RWPE1 (cell line): Measurements from ENCODE around the gene LZIC.

Experiments
- CTCF ChIA-PET: fragments of 350-600 bp; sonication (Branson Sonifier 250); formaldehyde crosslinking; extraction: SDS; loops from one replicate; lab custom pipeline; 2021; lab: Yijun Ruan, JAX
- POLR2A ChIA-PET: fragments of 400-600 bp; formaldehyde crosslinking; extraction: SDS; loops from one replicate; lab custom pipeline; 2020; ENCODE audit warnings: antibody characterized with exemption; ENCODE audit not compliant: low non-redundant PET; lab: Yijun Ruan, JAX
- DNase-seq: peaks from one replicate; pipeline ENCODE4 v3.0.0; 2012; ENCODE audit warnings: low spot score
- H3K27ac ChIP-seq: fragments of 450-650 bp; 2 replicates; pipeline ENCODE4 v1.5.1; 2017
- CTCF ChIP-seq: fragments of 450-650 bp; conservative IDR thresholded peaks from 2 replicates; pipeline ENCODE4 v1.5.1; 2017; ENCODE audit warnings: low read depth, mild to moderate bottlenecking

LZIC gene

GRCh38 chr1:9900142-9901043 is 42.8 kb downstream of the LZIC start:
- ChIA-PET CTCF (no interaction called here), POLR2A (no interaction called here)
- DNase-seq, result no peak
- TF ChIP-seq CTCF, result no peak
- H3K27ac ChIP-seq, result peak overlapping the region; percentile 81

- POLR2A ChIA-PET, result interaction anchor here (0.6 kb wide), 1 partner anchor 17 kb away, joined by 4 read pairs; no protein-coding TSS in a partner anchor
- no peak for DNase-seq
- H3K27ac ChIP-seq, result peak overlapping the region; percentile 79
- CTCF ChIA-PET, result interaction anchor here (0.6 kb wide), 1 partner anchor 20 kb away, joined by 3 read pairs; no protein-coding TSS in a partner anchor
- TF ChIP-seq CTCF, result no peak
Observed at GRCh38 chr1:9894115-9894514, 49.1 kb downstream of the LZIC start.

- ChIA-PET POLR2A (interaction anchor here (0.6 kb wide), 1 partner anchor 79 kb away, joined by 4 read pairs; no protein-coding TSS in a partner anchor), CTCF (interaction anchor here (1.1 kb wide), 1 partner anchor 19 kb away, joined by 5 read pairs; no protein-coding TSS in a partner anchor)
- DNase-seq, result peak; percentile 77
Observed at GRCh38 chr1:9892563-9893528, 50.3 kb downstream of the LZIC start.

GRCh38 chr1:9891207-9891606 is 52.0 kb downstream of the LZIC start:
- ChIA-PET CTCF (interaction anchor here (0.6 to 0.7 kb wide), 3 partner anchors 32 to 790 kb away, joined by 3 to 5 read pairs (median 3); no protein-coding TSS in a partner anchor), POLR2A (interaction anchor here (1.1 to 1.7 kb wide), 2 partner anchors 17 to 19 kb away, joined by 6 to 10 read pairs; partner anchors contain the start of gene CTNNBIP1)
- peak; percentile 62 for DNase-seq
- H3K27ac ChIP-seq, result peak overlapping the region; percentile 99
- no peak for TF ChIP-seq CTCF

More at GRCh38 chr1:9892563-9893528, 50.3 kb downstream of the LZIC start:
- H3K27ac ChIP-seq, result peak overlapping the region; percentile 99
- TF ChIP-seq CTCF, result no peak

GRCh38 chr1:9890224-9890731 is 52.9 kb downstream of the LZIC start:
- peak; percentile 95 for DNase-seq
- ChIA-PET POLR2A (interaction anchor here (1.1 to 1.7 kb wide), 2 partner anchors 18 to 20 kb away, joined by 6 to 10 read pairs; partner anchors contain the start of gene CTNNBIP1), CTCF (interaction anchor here (0.6 to 0.7 kb wide), 4 partner anchors 31 to 865 kb away, joined by 3 to 5 read pairs (median 3); no protein-coding TSS in a partner anchor)
- H3K27ac ChIP-seq, result peak overlapping the region; percentile 99
- no peak for TF ChIP-seq CTCF
